ENCODE results near the gene BRD3OS. TPM values are rescaled to one million over a fixed set of nuclear protein-coding genes. Genes with fewer than 3 reads are reported as not detected.

The BRD3OS gene
- total RNA-seq, 3 donors from 2014 or later, result 11.1 to 14.4 (median 11.4) TPM

GRCh38 chr9:133980864-133981588 is 44.3 kb upstream of the BRD3OS start:
- Histone ChIP-seq H3K4me3 (no peak overlapping the region), H3K27me3 (no peaks in the 10 kb centered on the region), H3K9me3 (no peaks in the 10 kb centered on the region), H3K36me3 (no peaks in the 10 kb centered on the region), H3K27ac (no peak overlapping the region), H3K4me1 (no peaks in the 10 kb centered on the region)
- TF ChIP-seq POLR2AphosphoS5 (IDR thresholded peaks at IDR 0.05) (no peak), POLR2A (IDR thresholded peaks at IDR 0.05) (no peak), CTCF (IDR thresholded peaks at IDR 0.05) (no peak)
- DNase-seq (ENCODE audit: low spot score in 2 of 2), result no peak
- intact Hi-C loops (cut with DNase I; ENCODE audit: low total_unique reads), result no loop called here

GRCh38 chr9:133981589-133981957 is 43.7 kb upstream of the BRD3OS start:
- Histone ChIP-seq H3K27me3 (no peaks in the 10 kb centered on the region), H3K4me3 (no peak overlapping the region), H3K27ac (no peak overlapping the region), H3K36me3 (no peaks in the 10 kb centered on the region), H3K9me3 (no peaks in the 10 kb centered on the region), H3K4me1 (no peaks in the 10 kb centered on the region)
- intact Hi-C loops (cut with DNase I; ENCODE audit: low total_unique reads), result no loop called here
- TF ChIP-seq POLR2A (IDR thresholded peaks at IDR 0.05), result no peak
- no peak for TF ChIP-seq POLR2AphosphoS5 (IDR thresholded peaks at IDR 0.05)
- no peak for TF ChIP-seq CTCF (IDR thresholded peaks at IDR 0.05)
- DNase-seq (ENCODE audit: low spot score in 2 of 2), result no peak

GRCh38 chr9:133981958-133982681 is 43.2 kb upstream of the BRD3OS start:
- H3K27me3 ChIP-seq, result no peaks in the 10 kb centered on the region
- no peak overlapping the region for H3K4me3 ChIP-seq
- no peak for TF ChIP-seq CTCF (IDR thresholded peaks at IDR 0.05)
- no peak for TF ChIP-seq POLR2AphosphoS5 (IDR thresholded peaks at IDR 0.05)
- no peak for TF ChIP-seq POLR2A (IDR thresholded peaks at IDR 0.05)
- intact Hi-C loops (cut with DNase I; ENCODE audit: low total_unique reads), result no loop called here
- no peaks in the 10 kb centered on the region for H3K4me1 ChIP-seq
- no peak for DNase-seq (ENCODE audit: low spot score in 2 of 2)
- no peak overlapping the region for H3K27ac ChIP-seq
- H3K9me3 ChIP-seq, result no peaks in the 10 kb centered on the region
- no peaks in the 10 kb centered on the region for H3K36me3 ChIP-seq

- Histone ChIP-seq H3K4me1 (no peaks in the 10 kb centered on the region), H3K9me3 (no peaks in the 10 kb centered on the region), H3K4me3 (no peak overlapping the region), H3K36me3 (no peaks in the 10 kb centered on the region), H3K27me3 (no peaks in the 10 kb centered on the region), H3K27ac (no peak overlapping the region)
- no peak for TF ChIP-seq POLR2AphosphoS5 (IDR thresholded peaks at IDR 0.05)
- TF ChIP-seq POLR2A (IDR thresholded peaks at IDR 0.05), result no peak
- TF ChIP-seq CTCF (IDR thresholded peaks at IDR 0.05), result no peak
- intact Hi-C loops (cut with DNase I; ENCODE audit: low total_unique reads), result no loop called here
- DNase-seq (ENCODE audit: low spot score in 2 of 2), result no peak
These were observed 42.1 kb upstream of the BRD3OS start for GRCh38 chr9:133982971-133983720.

- TF ChIP-seq CTCF (IDR thresholded peaks at IDR 0.05), result no peak
- TF ChIP-seq POLR2AphosphoS5 (IDR thresholded peaks at IDR 0.05), result no peak
- no peak for TF ChIP-seq POLR2A (IDR thresholded peaks at IDR 0.05)
- no peak for DNase-seq (ENCODE audit: low spot score in 2 of 2)
- H3K9me3 ChIP-seq, result no peaks in the 10 kb centered on the region
These were observed 39.2 kb upstream of the BRD3OS start for GRCh38 chr9:133986061-133986460.

More at GRCh38 chr9:133986061-133986460, 39.2 kb upstream of the BRD3OS start:
- intact Hi-C loops (cut with DNase I; ENCODE audit: low total_unique reads), result no loop called here
- H3K4me1 ChIP-seq, result peaks cover 0 to 3% of the 10 kb centered on the region in 2 donors
- no peak overlapping the region for H3K27ac ChIP-seq
- no peaks in the 10 kb centered on the region for H3K27me3 ChIP-seq
- H3K36me3 ChIP-seq, result no peaks in the 10 kb centered on the region
- no peak overlapping the region for H3K4me3 ChIP-seq

All from breast epithelium (tissue), 4 donors.